Stimulated activated CD8-positive, alpha-beta memory T cell treated with anti-CD3 and anti-CD28 coated beads, Interleukin-4, amount 100 ng/mL, for 48 hours (primary cell): ENCODE results near the gene ZNF44.

Experiments used
- DNase-seq: peaks from one replicate; pipeline ENCODE4 v3.0.0-alpha.2; 2020

The ZNF44 gene

GRCh38 chr19:12260861-12261260, 33.8 kb downstream of the ZNF44 start:
- DNase-seq = no peak

DNA sequence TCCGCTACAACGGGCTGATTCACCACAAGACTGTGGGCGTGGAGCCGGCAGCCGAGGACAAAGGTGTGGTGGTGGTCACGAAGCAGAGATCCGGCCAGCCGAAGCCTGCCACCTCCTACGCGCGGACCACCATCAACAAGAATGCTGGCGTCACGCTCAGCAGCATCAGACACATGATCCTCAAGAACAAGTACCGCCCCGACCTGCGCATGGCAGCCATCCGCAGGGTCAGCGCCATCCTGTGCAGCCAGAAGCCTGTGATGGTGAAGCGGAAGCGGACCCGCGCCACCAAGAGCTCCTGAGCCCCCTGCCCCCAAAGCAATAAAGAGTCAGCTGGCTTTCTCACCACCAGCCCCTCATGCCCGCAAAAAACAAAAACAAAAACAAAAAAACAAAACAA, 34.4 kb downstream of the ZNF44 start:
- no peak for DNase-seq

DNA sequence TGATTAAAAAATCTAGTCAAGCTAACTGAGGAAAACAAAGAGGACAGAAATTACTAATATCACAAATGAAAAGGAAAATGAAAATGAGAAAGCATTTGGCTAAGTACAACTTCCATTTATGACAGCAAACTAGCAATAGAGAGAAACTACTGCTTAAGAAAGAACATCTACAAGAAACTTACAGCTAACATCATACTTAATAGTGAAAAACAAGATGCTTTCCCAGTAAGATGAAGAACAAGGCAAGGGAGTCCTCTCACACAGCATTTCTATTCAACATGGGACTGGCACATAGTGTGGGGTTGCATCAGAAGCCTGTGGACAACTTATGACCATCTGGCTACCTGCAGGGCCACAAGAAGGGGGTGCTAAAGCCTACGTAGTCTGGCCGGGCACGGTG, 39.3 kb downstream of the ZNF44 start:
- no peak for DNase-seq

DNA sequence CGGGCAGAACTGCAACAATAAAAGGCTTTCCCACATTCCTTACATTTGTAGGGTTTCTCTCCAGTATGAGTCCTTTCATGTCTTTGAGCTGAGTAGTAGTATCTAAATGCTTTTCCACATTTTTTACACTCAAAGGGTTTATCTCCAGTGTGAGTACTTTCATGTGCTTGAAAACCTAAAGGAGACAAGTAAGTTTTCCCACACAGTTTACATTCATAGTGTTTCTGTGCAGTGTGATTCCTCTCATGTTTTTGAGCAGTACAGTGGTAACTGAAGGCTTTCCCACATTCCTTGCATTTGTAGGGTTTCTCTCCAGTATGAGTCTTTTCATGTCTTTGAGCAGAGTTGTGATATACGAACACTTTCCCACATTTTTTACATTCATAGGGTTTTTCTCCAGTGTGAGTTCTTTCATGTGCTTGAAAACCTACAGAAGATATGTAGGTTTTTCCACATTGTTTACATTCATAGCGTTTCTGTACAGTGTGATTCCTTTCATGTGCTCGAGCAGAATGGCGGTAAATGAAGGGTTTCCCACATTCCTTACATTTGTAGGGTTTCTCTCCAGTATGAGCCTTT, 47.0 kb downstream of the ZNF44 start:
- DNase-seq = no peak

- DNase-seq = no peak
These were observed 50.3 kb downstream of the ZNF44 start for GRCh38 chr19:12244370-12244769.

DNA sequence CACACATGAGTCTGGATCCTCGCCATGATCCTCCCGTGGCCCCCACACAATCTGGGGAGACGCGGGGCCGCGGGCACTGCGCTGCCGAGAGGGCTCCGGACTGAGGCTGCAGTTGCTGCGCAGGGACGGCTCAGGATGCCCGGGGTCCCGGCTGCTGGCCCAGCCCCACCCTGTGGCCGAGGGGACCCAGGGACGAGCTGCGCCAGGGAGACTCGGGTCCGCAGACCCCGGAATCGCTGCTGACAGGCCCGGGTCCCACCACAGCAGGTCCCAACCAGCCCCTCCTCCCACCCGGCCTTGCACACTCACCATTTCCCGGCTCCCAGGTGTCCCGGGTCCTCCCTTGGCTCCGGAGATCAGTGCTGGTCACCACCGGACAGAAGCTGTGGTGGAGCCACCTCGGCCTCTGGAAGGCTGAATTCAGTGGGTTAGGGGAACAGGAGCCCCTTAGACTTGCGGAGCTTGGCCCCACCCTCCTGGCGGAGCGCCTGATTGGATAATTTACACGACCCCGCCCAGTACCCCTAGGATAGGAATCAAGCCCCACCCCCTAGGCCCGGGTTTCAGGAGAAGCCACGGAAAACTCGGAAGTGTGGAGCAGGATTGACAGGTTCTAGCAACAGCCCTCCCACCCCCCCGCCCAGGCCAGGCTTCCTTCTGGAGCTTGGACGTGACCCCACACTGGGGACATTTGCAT, 57.4 kb downstream of the ZNF44 start:
- no peak for DNase-seq

DNA sequence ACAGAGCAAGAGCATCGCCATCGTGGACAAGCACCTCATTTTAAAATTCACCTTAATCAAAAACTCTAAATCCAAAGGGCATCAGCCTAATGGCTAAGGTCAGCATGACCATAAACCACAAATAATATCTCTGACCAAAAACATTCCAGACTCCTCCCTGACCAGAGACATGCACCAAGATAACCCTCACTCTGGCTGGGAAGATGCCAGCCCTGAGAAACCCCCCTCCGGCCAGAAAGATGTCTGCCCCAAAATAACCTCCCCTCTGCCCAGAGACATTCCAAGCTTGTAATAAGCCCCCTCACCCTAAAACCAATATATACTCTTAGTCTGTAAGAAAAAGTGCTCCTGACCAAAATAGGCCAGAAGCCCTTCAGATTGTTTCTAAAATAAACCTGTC, 61.7 kb downstream of the ZNF44 start:
- no peak for DNase-seq

GRCh38 chr19:12230751-12231733, 63.6 kb downstream of the ZNF44 start:
- no peak for DNase-seq

DNA sequence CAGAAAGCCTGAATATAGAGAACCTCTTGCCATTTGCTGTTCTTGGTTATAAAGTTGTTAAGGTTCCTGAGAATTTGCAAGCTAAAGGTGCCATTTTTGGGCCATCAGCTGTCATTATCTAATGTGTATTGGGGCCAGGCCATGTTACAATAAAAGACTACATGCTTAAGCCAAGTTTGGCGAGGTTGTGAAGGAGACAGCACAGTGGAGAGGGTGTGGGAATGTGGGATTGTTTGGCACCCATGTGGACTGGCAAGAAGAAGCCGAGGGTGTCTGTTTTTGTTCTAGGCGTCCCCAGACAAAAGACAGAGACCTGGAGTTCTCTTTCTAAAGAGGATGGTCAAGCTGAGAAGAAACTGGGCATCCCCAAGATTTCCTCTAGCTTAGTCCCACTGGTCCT, 64.7 kb downstream of the ZNF44 start:
- no peak for DNase-seq

DNA sequence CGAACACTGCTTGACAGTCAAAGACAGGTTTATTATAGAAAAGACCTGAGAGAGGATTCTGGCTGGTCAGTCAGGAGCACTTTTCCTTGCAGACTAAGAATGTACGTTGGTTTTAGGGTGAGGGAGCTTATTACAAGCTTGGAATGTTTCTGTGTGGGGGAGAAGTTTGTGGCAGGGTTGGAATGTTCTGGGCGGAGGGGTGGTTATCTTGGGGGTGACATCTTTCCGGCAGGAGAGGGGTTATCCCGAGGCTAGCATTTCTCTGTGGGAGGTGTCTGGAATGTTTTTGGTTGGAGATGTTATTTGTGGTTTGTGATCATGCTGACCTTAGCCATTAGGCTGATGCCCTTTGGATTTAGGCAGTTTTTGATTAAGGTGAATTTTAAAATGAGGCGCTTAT, 70.0 kb downstream of the ZNF44 start:
- DNase-seq = no peak

- no peak for DNase-seq
These were observed 71.6 kb downstream of the ZNF44 start for GRCh38 chr19:12222980-12223630.
